Neural cell (in vitro differentiated cells): Measurements from ENCODE around the gene UHMK1. TPM values are rescaled to one million over a fixed set of nuclear protein-coding genes. Genes with fewer than 3 reads are reported as not detected.

Experiments
- H2AFZ ChIP-seq: fragments of 200-600, 300-800 bp; sonication (generic), shearing (Covaris generic); 2 replicates; pipeline ENCODE4 v1.6.0; 2014; ENCODE audit warnings: low read depth, mild to moderate bottlenecking, antibody characterized with exemption, low read length, moderate library complexity
- H3F3A ChIP-seq: fragments of 200-600 bp; shearing (Covaris generic); 2 replicates; pipeline ENCODE4 v1.6.1; 2016; ENCODE audit warnings: mild to moderate bottlenecking, moderate library complexity, mixed read lengths, antibody characterized with exemption, low read length; ENCODE audit not compliant: insufficient read depth, poor library complexity, severe bottlenecking
- H3K27ac ChIP-seq: fragments of 200-600, 300-800 bp; sonication (generic), shearing (Covaris generic); 2 replicates; pipeline ENCODE4 v1.5.1; 2014; ENCODE audit warnings: mild to moderate bottlenecking, low read length, moderate library complexity
- H3K27me3 ChIP-seq: fragments of 300-800, 200-600 bp; sonication (generic), shearing (Covaris generic); 2 replicates; pipeline ENCODE4 v1.6.0; 2014; ENCODE audit warnings: mild to moderate bottlenecking, low read depth, low read length, moderate library complexity; ENCODE audit not compliant: insufficient read depth
- H3K36me3 ChIP-seq: fragments of 300-800, 200-600 bp; sonication (generic), shearing (Covaris generic); 2 replicates; pipeline ENCODE4 v1.5.1; 2014; ENCODE audit warnings: mild to moderate bottlenecking, antibody characterized with exemption, low read length, moderate library complexity; ENCODE audit not compliant: insufficient read depth
- H3K4me2 ChIP-seq: fragments of 300-800, 200-600 bp; sonication (generic), shearing (Covaris generic); 2 replicates; pipeline ENCODE4 v1.6.0; 2014; ENCODE audit warnings: mild to moderate bottlenecking, low read length
- H3K4me3 ChIP-seq: fragments of 300-800, 200-600 bp; sonication (generic), shearing (Covaris generic); 2 replicates; pipeline ENCODE4 v1.5.1; 2014; ENCODE audit warnings: mild to moderate bottlenecking, low read length, moderate library complexity
- H3K79me2 ChIP-seq: fragments of 200-600 bp; shearing (Covaris generic); replicated peaks from 2 replicates; pipeline ENCODE4 v1.6.0; 2014; ENCODE audit warnings: mild to moderate bottlenecking, low read length, moderate library complexity; ENCODE audit not compliant: insufficient read depth
- H3K9ac ChIP-seq: fragments of 300-800, 200-600 bp; sonication (generic), shearing (Covaris generic); 2 replicates; pipeline ENCODE4 v1.6.1; 2016; ENCODE audit warnings: mild to moderate bottlenecking, low read length, mixed read lengths
- H3K9me2 ChIP-seq: fragments of 200-600 bp; shearing (Covaris generic); 2 replicates; pipeline ENCODE4 v1.6.1; 2016; ENCODE audit warnings: mild to moderate bottlenecking, low read length, mixed read lengths; ENCODE audit not compliant: insufficient read depth
- H3K9me3 ChIP-seq: fragments of 200-600, 300-800 bp; sonication (generic), shearing (Covaris generic); 2 replicates; pipeline ENCODE4 v1.6.1; 2016; ENCODE audit warnings: mild to moderate bottlenecking, mixed run types, low read length, moderate library complexity, mixed read lengths
- H4K20me1 ChIP-seq: fragments of 200-600 bp; shearing (Covaris generic); 2 replicates; pipeline ENCODE4 v1.6.1; 2016; ENCODE audit warnings: mild to moderate bottlenecking, mixed run types; ENCODE audit not compliant: insufficient read depth
- CTCF ChIP-seq: fragments of 450-650 bp; IDR thresholded peaks from 2 replicates; pipeline ENCODE4 v1.5.1; 2014; ENCODE audit warnings: antibody characterized with exemption, mild to moderate bottlenecking, moderate library complexity; ENCODE audit not compliant: poor library complexity, severe bottlenecking
- EP300 ChIP-seq: fragments of 450-650 bp; conservative IDR thresholded peaks from 2 replicates; pipeline ENCODE4 v1.6.1; 2014; ENCODE audit warnings: antibody characterized with exemption, mild to moderate bottlenecking, moderate library complexity; ENCODE audit not compliant: poor library complexity, severe bottlenecking
- EZH2 ChIP-seq: fragments of 200-600, 300-800 bp; shearing (Covaris generic), sonication (generic); IDR thresholded peaks from 2 replicates; pipeline ENCODE4 v1.6.1; 2014; ENCODE audit warnings: antibody characterized with exemption, low read length, borderline replicate concordance, mild to moderate bottlenecking; ENCODE audit not compliant: insufficient read depth, poor library complexity, severe bottlenecking
- MXI1 ChIP-seq: fragments of 450-650 bp; conservative IDR thresholded peaks from 2 replicates; pipeline ENCODE4 v1.6.1; 2014; ENCODE audit warnings: antibody characterized with exemption, mild to moderate bottlenecking; ENCODE audit not compliant: poor library complexity, severe bottlenecking
- POLR2AphosphoS5 ChIP-seq: IDR thresholded peaks from 2 replicates; pipeline ENCODE4 v1.6.1; 2012
- RAD21 ChIP-seq: fragments of 450-650 bp; conservative IDR thresholded peaks from 2 replicates; pipeline ENCODE4 v1.6.1; 2014; ENCODE audit warnings: antibody characterized with exemption, mild to moderate bottlenecking, moderate library complexity
- SMC3 ChIP-seq: fragments of 450-650 bp; conservative IDR thresholded peaks from 2 replicates; pipeline ENCODE4 v1.6.1; 2014; ENCODE audit warnings: antibody characterized with exemption, mild to moderate bottlenecking, moderate library complexity; ENCODE audit not compliant: poor library complexity
- TAF1 ChIP-seq: IDR thresholded peaks from 2 replicates; pipeline ENCODE4 v1.6.1; 2012; ENCODE audit warnings: low read depth
- polyA plus RNA-seq: library from polyadenylated mRNA; depleted of rRNA; stranded (reverse); fragments of >200 nt; gene quantifications from 2 replicates; pipeline ENCODE4 v1.2.3, GENCODE V29; 2014
- TF ChIP-seq, protein P1 (sequence below): IDR thresholded peaks from 2 replicates; pipeline ENCODE4 v1.6.1; 2012; ENCODE audit warnings: borderline replicate concordance

The UHMK1 gene
- polyA plus RNA-seq, 1 donor from 2014 or later, result 22.2 TPM

DNA sequence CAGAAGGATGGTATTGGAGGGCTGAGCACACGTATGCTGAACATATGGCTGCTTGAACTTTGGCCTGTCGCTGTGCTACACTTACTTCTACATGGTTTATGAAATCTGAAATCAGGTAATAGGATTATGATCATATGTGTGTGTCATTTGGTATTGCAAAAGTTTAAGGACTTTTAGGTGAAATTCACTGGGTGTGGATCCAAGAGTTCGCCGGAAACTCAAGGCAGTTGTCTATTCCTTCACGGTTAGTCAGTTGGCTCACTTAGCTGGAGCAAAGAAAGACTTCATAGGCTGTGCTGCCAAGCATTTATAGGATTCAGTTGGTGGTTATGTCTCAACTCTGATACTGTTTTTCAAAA, 64.8 kb downstream of the UHMK1 start:
- no peaks in the 10 kb centered on the region for H3K36me3 ChIP-seq
- H3K4me3 ChIP-seq, result peak overlapping the region; percentile 99
- H3K9me2 ChIP-seq, result no peaks in the 10 kb centered on the region
- H3K9me3 ChIP-seq, result no peaks in the 10 kb centered on the region
- no peak for TF ChIP-seq POLR2AphosphoS5
- no peak for TF ChIP-seq EZH2
- TF ChIP-seq MXI1, result no peak
- TF ChIP-seq EP300, result no peak
- TF ChIP-seq RAD21, result no peak
- TF ChIP-seq TAF1, result no peak
- TF ChIP-seq SMC3, result no peak
- TF ChIP-seq, protein P1, sequence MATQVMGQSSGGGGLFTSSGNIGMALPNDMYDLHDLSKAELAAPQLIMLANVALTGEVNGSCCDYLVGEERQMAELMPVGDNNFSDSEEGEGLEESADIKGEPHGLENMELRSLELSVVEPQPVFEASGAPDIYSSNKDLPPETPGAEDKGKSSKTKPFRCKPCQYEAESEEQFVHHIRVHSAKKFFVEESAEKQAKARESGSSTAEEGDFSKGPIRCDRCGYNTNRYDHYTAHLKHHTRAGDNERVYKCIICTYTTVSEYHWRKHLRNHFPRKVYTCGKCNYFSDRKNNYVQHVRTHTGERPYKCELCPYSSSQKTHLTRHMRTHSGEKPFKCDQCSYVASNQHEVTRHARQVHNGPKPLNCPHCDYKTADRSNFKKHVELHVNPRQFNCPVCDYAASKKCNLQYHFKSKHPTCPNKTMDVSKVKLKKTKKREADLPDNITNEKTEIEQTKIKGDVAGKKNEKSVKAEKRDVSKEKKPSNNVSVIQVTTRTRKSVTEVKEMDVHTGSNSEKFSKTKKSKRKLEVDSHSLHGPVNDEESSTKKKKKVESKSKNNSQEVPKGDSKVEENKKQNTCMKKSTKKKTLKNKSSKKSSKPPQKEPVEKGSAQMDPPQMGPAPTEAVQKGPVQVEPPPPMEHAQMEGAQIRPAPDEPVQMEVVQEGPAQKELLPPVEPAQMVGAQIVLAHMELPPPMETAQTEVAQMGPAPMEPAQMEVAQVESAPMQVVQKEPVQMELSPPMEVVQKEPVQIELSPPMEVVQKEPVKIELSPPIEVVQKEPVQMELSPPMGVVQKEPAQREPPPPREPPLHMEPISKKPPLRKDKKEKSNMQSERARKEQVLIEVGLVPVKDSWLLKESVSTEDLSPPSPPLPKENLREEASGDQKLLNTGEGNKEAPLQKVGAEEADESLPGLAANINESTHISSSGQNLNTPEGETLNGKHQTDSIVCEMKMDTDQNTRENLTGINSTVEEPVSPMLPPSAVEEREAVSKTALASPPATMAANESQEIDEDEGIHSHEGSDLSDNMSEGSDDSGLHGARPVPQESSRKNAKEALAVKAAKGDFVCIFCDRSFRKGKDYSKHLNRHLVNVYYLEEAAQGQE, result no peak
- no peak for TF ChIP-seq CTCF
- H3K27me3 ChIP-seq, result no peaks in the 10 kb centered on the region
- no peak overlapping the region for H3K27ac ChIP-seq
- no peak overlapping the region for H2AFZ ChIP-seq
- peak overlapping the region; percentile 78 for H3K9ac ChIP-seq
- H3F3A ChIP-seq, result no peaks in the 10 kb centered on the region
- H3K4me2 ChIP-seq, result peak overlapping the region; percentile 78
- H4K20me1 ChIP-seq, result no peaks in the 10 kb centered on the region
- H3K79me2 ChIP-seq, result peaks cover 7% of the 10 kb centered on the region

DNA sequence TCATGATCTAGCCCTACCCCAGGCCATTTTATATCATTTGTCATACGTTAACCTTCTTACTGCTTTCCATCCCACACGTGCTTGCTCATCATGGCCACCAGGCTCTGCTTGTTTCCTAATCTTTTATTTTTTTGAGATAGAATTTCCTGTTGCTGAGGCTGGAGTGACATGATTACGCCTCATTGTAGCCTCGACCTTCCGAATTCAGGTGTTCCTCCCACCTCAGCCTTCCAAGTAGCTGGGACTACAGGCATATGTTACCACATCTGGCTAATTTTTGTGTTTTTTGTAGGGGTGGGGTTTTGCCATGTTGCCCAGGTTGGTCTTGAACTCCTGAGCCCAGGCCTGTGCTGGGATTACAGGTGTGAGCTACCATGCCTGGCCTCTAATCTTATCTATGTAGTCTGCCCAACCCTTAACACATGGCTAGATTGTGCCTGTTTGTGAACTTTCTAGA, 67.2 kb downstream of the UHMK1 start:
- H3K27me3 ChIP-seq, result no peaks in the 10 kb centered on the region
- H3K9ac ChIP-seq, result no peak overlapping the region
- TF ChIP-seq EZH2, result no peak
- TF ChIP-seq POLR2AphosphoS5, result no peak
- no peak for TF ChIP-seq EP300
- no peak overlapping the region for H2AFZ ChIP-seq
- H4K20me1 ChIP-seq, result no peaks in the 10 kb centered on the region
- no peaks in the 10 kb centered on the region for H3K9me2 ChIP-seq
- no peaks in the 10 kb centered on the region for H3F3A ChIP-seq
- no peak overlapping the region for H3K4me3 ChIP-seq
- no peaks in the 10 kb centered on the region for H3K9me3 ChIP-seq
- H3K4me2 ChIP-seq, result no peak overlapping the region
- no peaks in the 10 kb centered on the region for H3K36me3 ChIP-seq
- no peak overlapping the region for H3K27ac ChIP-seq
- H3K79me2 ChIP-seq, result peaks cover 7% of the 10 kb centered on the region

DNA sequence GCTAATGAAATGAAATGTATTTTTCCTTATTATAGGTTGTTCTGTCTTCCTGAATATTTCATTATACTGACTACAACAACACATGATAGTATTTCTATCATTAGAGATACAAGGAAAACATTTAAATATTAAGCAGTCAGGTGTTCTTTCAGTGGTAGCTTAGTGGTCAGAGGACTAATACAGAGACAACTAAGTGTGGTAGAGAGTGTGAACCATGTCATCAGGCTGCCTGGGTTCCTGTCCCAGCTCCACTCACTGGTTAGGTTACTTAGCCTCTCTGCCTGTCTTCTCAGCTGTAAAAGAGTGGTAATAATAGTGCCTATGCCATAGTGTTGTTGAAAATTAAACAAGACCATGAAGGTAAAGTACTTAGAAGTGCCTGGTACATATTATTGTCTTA, 67.8 kb downstream of the UHMK1 start:
- H3K4me2 ChIP-seq, result no peak overlapping the region
- no peak overlapping the region for H3K27ac ChIP-seq
- no peak overlapping the region for H3K4me3 ChIP-seq
- no peaks in the 10 kb centered on the region for H3K27me3 ChIP-seq
- no peaks in the 10 kb centered on the region for H3K9me2 ChIP-seq
- no peaks in the 10 kb centered on the region for H4K20me1 ChIP-seq
- H3K9ac ChIP-seq, result no peak overlapping the region
- no peak overlapping the region for H2AFZ ChIP-seq
- TF ChIP-seq RAD21 (no peak), EZH2 (no peak), TAF1 (no peak)
- no peaks in the 10 kb centered on the region for H3F3A ChIP-seq
- no peaks in the 10 kb centered on the region for H3K9me3 ChIP-seq
- H3K36me3 ChIP-seq, result no peaks in the 10 kb centered on the region
- peaks cover 7% of the 10 kb centered on the region for H3K79me2 ChIP-seq
